ENCODE measurements around the gene AP1B1.
"Not testable (repeated sequence)": the region's sequence is repeated elsewhere in the genome, so short reads cannot be mapped to it uniquely, and the experiment has no call there.

The AP1B1 gene

GRCh38 chr22:29375398-29376076 lies 12.8 kb downstream of the AP1B1 start:
- TF ChIP-seq CTCF (IDR thresholded peaks at IDR 0.05; ENCODE audit: unreplicated experiment in 3 of 3): no peak
- peaks cover 6% of the 10 kb centered on the region for H3K4me1 Mint-ChIP-seq
- peaks cover 3% of the 10 kb centered on the region for H3K27me3 Mint-ChIP-seq (ENCODE audit: low read depth)
- H3K27ac Mint-ChIP-seq: no peak overlapping the region
- H3K36me3 Mint-ChIP-seq (ENCODE audit: low read depth): peaks cover 20% of the 10 kb centered on the region
- H3K4me3 Mint-ChIP-seq: no peak overlapping the region
- H3K9me3 Mint-ChIP-seq: no peaks in the 10 kb centered on the region

- H3K9me3 Mint-ChIP-seq; H3K4me1 Mint-ChIP-seq; H3K27me3 Mint-ChIP-seq (ENCODE audit: low read depth); H3K27ac Mint-ChIP-seq; H3K4me3 Mint-ChIP-seq: not testable (repeated sequence)
- H3K36me3 Mint-ChIP-seq (ENCODE audit: low read depth): peaks cover 20% of the 10 kb centered on the region
Measured at GRCh38 chr22:29374806-29375205, 13.6 kb downstream of the AP1B1 start.

DNA sequence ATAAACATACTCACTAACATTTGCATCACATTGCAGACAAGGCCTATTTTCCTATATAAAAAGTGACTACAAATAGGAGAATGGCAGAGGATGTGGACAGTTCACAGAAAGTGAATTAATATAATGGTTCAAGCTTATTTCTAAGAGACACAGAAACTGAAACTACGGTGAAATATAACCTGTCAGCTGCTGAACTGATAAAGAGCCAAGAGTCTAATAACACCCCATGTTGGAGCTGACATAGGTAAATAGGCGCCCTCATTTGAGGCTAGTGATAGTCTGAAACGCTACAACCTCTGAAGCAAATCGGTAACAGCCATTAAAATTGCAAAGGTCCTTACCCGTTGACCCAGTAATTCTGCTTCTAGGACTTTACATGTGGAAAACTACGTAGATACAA lies 14.0 kb downstream of the AP1B1 start:
- Mint-ChIP-seq H3K36me3 (ENCODE audit: low read depth) (peaks cover 18% of the 10 kb centered on the region), H3K27me3 (ENCODE audit: low read depth) (peaks cover under 1% of the 10 kb centered on the region), H3K4me1 (peaks cover 6% of the 10 kb centered on the region), H3K4me3 (no peak overlapping the region), H3K27ac (no peak overlapping the region), H3K9me3 (no peaks in the 10 kb centered on the region)
- no peak for TF ChIP-seq CTCF (IDR thresholded peaks at IDR 0.05; ENCODE audit: unreplicated experiment in 3 of 3)

GRCh38 chr22:29370537-29370936 lies 17.8 kb downstream of the AP1B1 start:
- no peaks in the 10 kb centered on the region for H3K9me3 Mint-ChIP-seq
- H3K36me3 Mint-ChIP-seq (ENCODE audit: low read depth): peaks cover 9% of the 10 kb centered on the region
- no peak for TF ChIP-seq CTCF (IDR thresholded peaks at IDR 0.05; ENCODE audit: unreplicated experiment in 3 of 3)
- peaks cover 6% of the 10 kb centered on the region for H3K4me1 Mint-ChIP-seq
- H3K4me3 Mint-ChIP-seq: no peak overlapping the region
- no peak overlapping the region for H3K27ac Mint-ChIP-seq
- no peaks in the 10 kb centered on the region for H3K27me3 Mint-ChIP-seq (ENCODE audit: low read depth)

- Mint-ChIP-seq H3K9me3 (no peaks in the 10 kb centered on the region), H3K27me3 (ENCODE audit: low read depth) (no peaks in the 10 kb centered on the region), H3K4me1 (peaks cover 6% of the 10 kb centered on the region), H3K36me3 (ENCODE audit: low read depth) (peaks cover 9% of the 10 kb centered on the region), H3K27ac (no peak overlapping the region), H3K4me3 (no peak overlapping the region)
- TF ChIP-seq CTCF (IDR thresholded peaks at IDR 0.05; ENCODE audit: unreplicated experiment in 3 of 3): no peak
Measured at GRCh38 chr22:29369460-29369859, 18.9 kb downstream of the AP1B1 start.

DNA sequence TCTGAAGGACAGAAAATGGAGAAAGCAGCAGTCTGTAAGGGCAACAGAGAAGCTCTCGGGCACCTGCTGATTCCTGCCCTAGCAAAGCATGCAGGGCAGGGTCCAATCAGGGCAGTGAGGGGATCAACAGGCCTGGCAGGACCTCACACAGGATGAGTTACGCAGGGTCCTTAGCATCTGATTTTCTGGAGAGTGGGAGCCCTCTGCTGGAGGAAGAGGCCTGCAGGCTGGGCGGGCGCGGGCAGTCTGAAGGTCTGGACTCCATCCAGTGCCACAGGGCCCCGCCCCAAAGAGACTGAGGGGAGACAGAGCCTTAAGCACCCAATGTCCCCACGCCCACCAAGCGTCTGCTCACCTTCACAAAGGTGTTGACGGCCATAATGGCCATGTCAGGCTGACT lies 28.9 kb downstream of the AP1B1 start:
- H3K4me3 Mint-ChIP-seq: no peak overlapping the region
- H3K27me3 Mint-ChIP-seq (ENCODE audit: low read depth): no peaks in the 10 kb centered on the region
- H3K9me3 Mint-ChIP-seq: no peaks in the 10 kb centered on the region
- no peak overlapping the region for H3K27ac Mint-ChIP-seq
- H3K36me3 Mint-ChIP-seq (ENCODE audit: low read depth): peaks cover 23% of the 10 kb centered on the region
- no peaks in the 10 kb centered on the region for H3K4me1 Mint-ChIP-seq
- peak; percentile 60 to 68 (median 64) for TF ChIP-seq CTCF (IDR thresholded peaks at IDR 0.05; ENCODE audit: unreplicated experiment in 3 of 3)

- not testable (repeated sequence) for H3K9me3 Mint-ChIP-seq; H3K27ac Mint-ChIP-seq; H3K4me3 Mint-ChIP-seq; H3K27me3 Mint-ChIP-seq (ENCODE audit: low read depth); H3K4me1 Mint-ChIP-seq
- peaks cover 27% of the 10 kb centered on the region for H3K36me3 Mint-ChIP-seq (ENCODE audit: low read depth)
Measured at GRCh38 chr22:29357193-29357890, 31.0 kb downstream of the AP1B1 start.

Measured in nephron (organoid).